Mesenchymal stem cell (in vitro differentiated cells and primary cell): Measurements from ENCODE around the gene CELF4.

ENCODE experiments used
- DNase-seq: peaks from one replicate; pipeline ENCODE4 v3.0.0-alpha.2; 2013
- H2AFZ ChIP-seq: one replicate; pipeline ENCODE4 v1.6.1; 2013; ENCODE audit warnings: low read depth, mild to moderate bottlenecking, control low read depth, inconsistent platforms, low read length, moderate library complexity
- H2AK5ac ChIP-seq: 2 replicates; pipeline ENCODE4 v1.6.1; 2013; ENCODE audit warnings: low read length, moderate library complexity, mild to moderate bottlenecking, inconsistent platforms; ENCODE audit not compliant: severe bottlenecking
- H2BK120ac ChIP-seq: one replicate; pipeline ENCODE4 v1.6.1; 2013; ENCODE audit warnings: low read depth, mild to moderate bottlenecking, inconsistent platforms, low read length, moderate library complexity
- H2BK12ac ChIP-seq, 2 experiments: one replicate each; pipeline ENCODE4 v1.6.1; 2013; ENCODE audit warnings: inconsistent platforms in 2 of 2, low read length in 2 of 2, mild to moderate bottlenecking in 2 of 2, moderate library complexity in 2 of 2, control low read depth in 1 of 2
- H2BK15ac ChIP-seq: one replicate; pipeline ENCODE4 v1.6.1; 2013; ENCODE audit warnings: mild to moderate bottlenecking, low read depth, inconsistent platforms; ENCODE audit not compliant: poor library complexity, severe bottlenecking
- H2BK5ac ChIP-seq: 2 replicates; pipeline ENCODE4 v1.6.1; 2013; ENCODE audit warnings: low read depth, mild to moderate bottlenecking, low read length, control low read depth, inconsistent platforms; ENCODE audit not compliant: poor library complexity, severe bottlenecking
- H3K14ac ChIP-seq, 2 experiments: one replicate each; pipeline ENCODE4 v1.6.1; 2013; ENCODE audit warnings: inconsistent platforms in 2 of 2, low read length in 2 of 2, control low read depth in 1 of 2, mild to moderate bottlenecking in 1 of 2, moderate library complexity in 1 of 2
- H3K18ac ChIP-seq, 2 experiments: one replicate each; pipeline ENCODE4 v1.6.1; 2013; ENCODE audit warnings: inconsistent platforms in 2 of 2, low read length in 2 of 2, control low read depth in 1 of 2, low read depth in 1 of 2, mild to moderate bottlenecking in 1 of 2
- H3K23ac ChIP-seq, 2 experiments: one replicate each; pipeline ENCODE4 v1.6.1; 2013; ENCODE audit warnings: inconsistent platforms in 2 of 2, low read length in 2 of 2, mild to moderate bottlenecking in 2 of 2, moderate library complexity in 2 of 2, control low read depth in 1 of 2
- H3K27ac ChIP-seq: 2 replicates; pipeline ENCODE4 v1.5.1; 2013; ENCODE audit warnings: mild to moderate bottlenecking, moderate library complexity, low read length, control low read depth, inconsistent platforms; ENCODE audit not compliant: poor library complexity, severe bottlenecking
- H3K27me3 ChIP-seq, 2 experiments: 2 replicates each; pipeline versions ENCODE4 v1.6.1 to v1.7.0; 2013; ENCODE audit warnings: low read length in 2 of 2, mild to moderate bottlenecking in 2 of 2, moderate library complexity in 2 of 2, control low read depth in 1 of 2, inconsistent platforms in 1 of 2; ENCODE audit not compliant: control insufficient read depth in 1 of 2, insufficient read depth in 1 of 2
- H3K36me3 ChIP-seq, 2 experiments: 2 replicates each; pipeline versions ENCODE4 v1.6.1 to v1.7.0; 2013; ENCODE audit warnings: low read length in 2 of 2, control low read depth in 1 of 2, inconsistent platforms in 1 of 2, low read depth in 1 of 2, mild to moderate bottlenecking in 1 of 2; ENCODE audit not compliant: insufficient read depth in 2 of 2, control insufficient read depth in 1 of 2
- H3K4ac ChIP-seq, 2 experiments: one replicate each; pipeline ENCODE4 v1.6.1; 2013; ENCODE audit warnings: inconsistent platforms in 2 of 2, low read length in 2 of 2, mild to moderate bottlenecking in 2 of 2, moderate library complexity in 2 of 2, control low read depth in 1 of 2, low read depth in 1 of 2
- H3K4me1 ChIP-seq: 2 replicates; pipeline ENCODE4 v1.6.1; 2013; ENCODE audit warnings: low read depth, low read length, control low read depth; ENCODE audit not compliant: control insufficient read depth, insufficient read depth
- H3K4me2 ChIP-seq: 2 replicates; pipeline ENCODE4 v1.6.1; 2013; ENCODE audit warnings: low read length, mild to moderate bottlenecking, inconsistent platforms; ENCODE audit not compliant: poor library complexity, severe bottlenecking
- H3K4me3 ChIP-seq, 2 experiments: 2 replicates each; pipeline versions ENCODE4 v1.5.1 to v1.7.0; 2013; ENCODE audit warnings: low read length in 2 of 2, mild to moderate bottlenecking in 2 of 2, control low read depth in 1 of 2, low read depth in 1 of 2; ENCODE audit not compliant: insufficient read depth in 1 of 2
- H3K79me1 ChIP-seq: replicated peaks from 2 replicates; pipeline ENCODE4 v1.6.1; 2013; ENCODE audit warnings: mild to moderate bottlenecking, control low read depth, low read length, inconsistent platforms; ENCODE audit not compliant: poor library complexity, severe bottlenecking
- H3K9ac ChIP-seq: 2 replicates; pipeline ENCODE4 v1.7.0; 2013; ENCODE audit warnings: mild to moderate bottlenecking, low read length, moderate library complexity
- H3K9me3 ChIP-seq: 2 replicates; pipeline ENCODE4 v1.7.0; 2013; ENCODE audit warnings: mild to moderate bottlenecking, low read length; ENCODE audit not compliant: control insufficient read depth
- H4K8ac ChIP-seq: one replicate; pipeline ENCODE4 v1.6.1; 2013; ENCODE audit warnings: inconsistent platforms, mild to moderate bottlenecking, low read length, moderate library complexity
- H4K91ac ChIP-seq: one replicate; pipeline ENCODE4 v1.6.1; 2013; ENCODE audit warnings: mild to moderate bottlenecking, low read length, inconsistent platforms
- WGBS: methylation state at CpG from one replicate; pipeline ENCODE4 v1.1.7; 2013; ENCODE audit warnings: mixed read lengths; 5-methylcytosine and 5-hydroxymethylcytosine counted together

CELF4 gene

GRCh38 chr18:37598396-37598795, 32.8 kb upstream of the CELF4 start:
- no peak overlapping the region for H2BK120ac ChIP-seq
- no peak overlapping the region for H3K27ac ChIP-seq
- H4K8ac ChIP-seq, result no peak overlapping the region
- no peaks in the 10 kb centered on the region for H3K27me3 ChIP-seq
- H2BK15ac ChIP-seq, result no peak overlapping the region
- H4K91ac ChIP-seq, result no peak overlapping the region
- no peak overlapping the region for H2BK5ac ChIP-seq
- H2AK5ac ChIP-seq, result no peak overlapping the region
- peaks cover 2% of the 10 kb centered on the region for H3K9me3 ChIP-seq
- no peak overlapping the region for H2AFZ ChIP-seq
- 95% methylated on average over 4 of the region's 5 CpGs for WGBS
- no peak overlapping the region for H3K23ac ChIP-seq
- no peak overlapping the region for H3K18ac ChIP-seq
- H3K9ac ChIP-seq, result no peak overlapping the region
- H3K14ac ChIP-seq, result no peak overlapping the region
- no peak overlapping the region for H3K4ac ChIP-seq
- no peaks in the 10 kb centered on the region for H3K36me3 ChIP-seq
- DNase-seq, result no peak
- H3K4me1 ChIP-seq, result no peaks in the 10 kb centered on the region
- H3K4me3 ChIP-seq, result no peak overlapping the region
- H3K79me1 ChIP-seq, result no peaks in the 10 kb centered on the region
- H2BK12ac ChIP-seq, result no peak overlapping the region
- no peak overlapping the region for H3K4me2 ChIP-seq

- no peak overlapping the region for H2BK15ac ChIP-seq
- H3K27ac ChIP-seq, result no peak overlapping the region
- H3K23ac ChIP-seq, result no peak overlapping the region
- no peak overlapping the region for H3K4ac ChIP-seq
- no peaks in the 10 kb centered on the region for H3K79me1 ChIP-seq
- peaks cover 4% of the 10 kb centered on the region for H3K9me3 ChIP-seq
- H3K9ac ChIP-seq, result no peak overlapping the region
- no peak for DNase-seq
- no peaks in the 10 kb centered on the region for H3K36me3 ChIP-seq
- H2BK120ac ChIP-seq, result no peak overlapping the region
- H3K4me3 ChIP-seq, result no peak overlapping the region
- no peak overlapping the region for H4K91ac ChIP-seq
- H2AFZ ChIP-seq, result no peak overlapping the region
- H3K4me2 ChIP-seq, result no peak overlapping the region
- H3K4me1 ChIP-seq, result no peaks in the 10 kb centered on the region
- no peak overlapping the region for H3K14ac ChIP-seq
- no peak overlapping the region for H3K18ac ChIP-seq
- no peak overlapping the region for H2BK12ac ChIP-seq
- 80% methylated on average over 1 of the region's 1 CpG for WGBS
- no peaks in the 10 kb centered on the region for H3K27me3 ChIP-seq
- H2AK5ac ChIP-seq, result no peak overlapping the region
- H4K8ac ChIP-seq, result no peak overlapping the region
- H2BK5ac ChIP-seq, result no peak overlapping the region
Measured at GRCh38 chr18:37590346-37590745, 24.7 kb upstream of the CELF4 start.

- Histone ChIP-seq H2BK120ac (no peak overlapping the region), H3K4ac (no peak overlapping the region), H3K14ac (no peak overlapping the region), H3K4me2 (no peak overlapping the region), H4K91ac (no peak overlapping the region), H2AK5ac (no peak overlapping the region), H3K36me3 (no peaks in the 10 kb centered on the region), H2AFZ (no peak overlapping the region), H4K8ac (no peak overlapping the region), H3K79me1 (no peaks in the 10 kb centered on the region), H3K27ac (no peak overlapping the region), H3K9me3 (peaks cover 4% of the 10 kb centered on the region), H3K4me3 (no peak overlapping the region), H3K27me3 (no peaks in the 10 kb centered on the region), H2BK12ac (no peak overlapping the region), H2BK5ac (no peak overlapping the region), H3K9ac (no peak overlapping the region), H3K4me1 (no peaks in the 10 kb centered on the region), H3K23ac (no peak overlapping the region), H3K18ac (no peak overlapping the region), H2BK15ac (no peak overlapping the region)
- 92% methylated on average over 2 of the region's 2 CpGs for WGBS
- DNase-seq, result no peak
Measured at GRCh38 chr18:37588289-37588688, 22.7 kb upstream of the CELF4 start.

GRCh38 chr18:37586656-37587225, 21.1 kb upstream of the CELF4 start:
- H3K27ac ChIP-seq, result no peak overlapping the region
- H3K9ac ChIP-seq, result no peak overlapping the region
- no peak overlapping the region for H3K14ac ChIP-seq
- no peaks in the 10 kb centered on the region for H3K4me1 ChIP-seq
- 64% methylated on average over 8 of the region's 8 CpGs for WGBS
- H3K27me3 ChIP-seq, result no peaks in the 10 kb centered on the region
- H3K4me3 ChIP-seq, result no peak overlapping the region
- H3K79me1 ChIP-seq, result no peaks in the 10 kb centered on the region
- H2BK5ac ChIP-seq, result no peak overlapping the region
- no peak overlapping the region for H2BK120ac ChIP-seq
- H2BK12ac ChIP-seq, result no peak overlapping the region
- no peak overlapping the region for H2AFZ ChIP-seq
- no peak overlapping the region for H4K8ac ChIP-seq
- no peak overlapping the region for H3K4ac ChIP-seq
- no peak overlapping the region for H3K23ac ChIP-seq
- H3K18ac ChIP-seq, result no peak overlapping the region
- H4K91ac ChIP-seq, result no peak overlapping the region
- DNase-seq, result no peak
- no peak overlapping the region for H2AK5ac ChIP-seq
- no peak overlapping the region for H2BK15ac ChIP-seq
- H3K4me2 ChIP-seq, result no peak overlapping the region
- H3K36me3 ChIP-seq, result no peaks in the 10 kb centered on the region
- peaks cover 4% of the 10 kb centered on the region for H3K9me3 ChIP-seq
